Fibroblast of lung (primary cell): ENCODE data around the gene IPO11. TPM values are rescaled to one million over a fixed set of nuclear protein-coding genes. Genes with fewer than 3 reads are reported as not detected.

Source experiments
- DNase-seq, 2 donors: peaks; one replicate each; pipeline versions ENCODE4 v3.0.0 to v3.0.0-alpha.2; 2010; ENCODE audit warnings: low read depth in 2 of 2
- H2AFZ ChIP-seq: 2 replicates; pipeline ENCODE4 v1.5.1; 2012; ENCODE audit warnings: low read length, control low read depth, inconsistent platforms
- H3K27ac ChIP-seq: 2 replicates; pipeline ENCODE4 v1.5.1; 2011; ENCODE audit warnings: low read length, control low read depth; ENCODE audit not compliant: insufficient read depth
- H3K27me3 ChIP-seq: 2 replicates; pipeline ENCODE4 v1.5.1; 2011; ENCODE audit warnings: mild to moderate bottlenecking, low read length; ENCODE audit not compliant: control insufficient read depth, insufficient read depth
- H3K36me3 ChIP-seq: 2 replicates; pipeline ENCODE4 v1.5.1; 2011; ENCODE audit warnings: low read length; ENCODE audit not compliant: control insufficient read depth, insufficient read depth
- H3K4me1 ChIP-seq: 2 replicates; pipeline ENCODE4 v1.5.1; 2011; ENCODE audit warnings: low read length; ENCODE audit not compliant: control insufficient read depth, insufficient read depth; ENCODE audit errors: extremely low read depth
- H3K4me2 ChIP-seq: 2 replicates; pipeline ENCODE4 v1.5.1; 2011; ENCODE audit warnings: low read length, control low read depth; ENCODE audit not compliant: insufficient read depth; ENCODE audit errors: extremely low read depth
- H3K4me3 ChIP-seq, 4 experiments: fragments of 200-600 bp in 1 of 4; sonication (generic) in 1 of 4; replicated peaks in 1 of 4; 2 replicates each; pipeline ENCODE4 v1.5.1; 2011 to 2016; ENCODE audit warnings: low read length in 4 of 4, low read depth in 3 of 4, mild to moderate bottlenecking in 3 of 4, control low read depth in 2 of 4, inconsistent platforms in 1 of 4, mixed read lengths in 1 of 4; ENCODE audit not compliant: insufficient read depth in 1 of 4; ENCODE audit errors: control extremely low read depth in 1 of 4
- H3K79me2 ChIP-seq: 2 replicates; pipeline ENCODE4 v1.5.1; 2012; ENCODE audit warnings: mild to moderate bottlenecking, low read length, inconsistent platforms; ENCODE audit not compliant: control insufficient read depth, insufficient read depth
- H3K9ac ChIP-seq: 2 replicates; pipeline ENCODE4 v1.5.1; 2011; ENCODE audit warnings: mild to moderate bottlenecking, low read length, control low read depth; ENCODE audit not compliant: insufficient read depth
- H3K9me3 ChIP-seq: 2 replicates; pipeline ENCODE4 v1.5.1; 2012; ENCODE audit warnings: low read depth, low read length; ENCODE audit not compliant: control insufficient read depth, insufficient read depth
- H4K20me1 ChIP-seq: 2 replicates; pipeline ENCODE4 v1.5.1; 2011; ENCODE audit warnings: low read length; ENCODE audit not compliant: control insufficient read depth, insufficient read depth; ENCODE audit errors: extremely low read depth
- EZH2 ChIP-seq: IDR thresholded peaks from 2 replicates; pipeline ENCODE4 v1.5.1; 2012; ENCODE audit warnings: low read length, control low read depth, mild to moderate bottlenecking; ENCODE audit errors: missing control alignments
- polyA plus RNA-seq, 2 donors: library from polyadenylated mRNA; depleted of rRNA in 1 of 2; stranded (reverse) in 1 of 2; unstranded in 1 of 2; fragments of >200 nt; gene quantifications; 2 replicates each; pipeline ENCODE4 v1.2.1, GENCODE V29; 2011 to 2012; ENCODE audit warnings: missing spikeins in 1 of 2
- total RNA-seq: library from RNA; depleted of rRNA; stranded (reverse); fragments of >200 nt; gene quantifications from 2 replicates; pipeline ENCODE4 v1.2.1, GENCODE V29; 2014
- TF ChIP-seq, protein P1 (sequence below), 2 donors: IDR thresholded peaks in 1 of 2; conservative IDR thresholded peaks in 1 of 2; 1 replicate in 1 of 2; 2 replicates in 1 of 2; pipeline ENCODE4 v1.5.1; 2011 to 2012; ENCODE audit warnings: low read length in 2 of 2, control low read depth in 1 of 2, inconsistent platforms in 1 of 2, low read depth in 1 of 2, mild to moderate bottlenecking in 1 of 2

Gene IPO11
- total and polyA plus RNA-seq, 2 donors (not counting 1 experiment from before 2014, with no cell fraction given): 19.9 to 28.2 TPM

DNA sequence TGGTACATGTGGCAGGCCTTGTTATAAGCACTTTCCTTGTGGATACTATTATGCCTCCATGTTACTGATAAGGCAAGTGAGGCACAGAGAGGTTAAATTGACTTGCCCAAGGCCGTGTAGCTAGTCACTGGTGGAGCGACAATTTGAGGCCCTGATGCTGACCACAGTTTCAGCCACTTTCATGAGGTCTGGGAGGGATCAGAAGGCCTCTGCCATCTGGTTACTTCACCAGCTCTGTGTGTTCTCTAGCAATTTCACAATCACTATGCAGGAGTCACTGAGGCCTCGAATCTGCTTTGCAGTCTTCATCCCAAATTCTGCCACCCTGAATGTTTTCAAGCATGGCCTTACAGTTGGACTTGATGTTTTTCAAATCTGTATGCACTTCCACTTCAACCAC is 175.2 kb downstream of the IPO11 start:
- no peaks in the 10 kb centered on the region for H3K27me3 ChIP-seq
- TF ChIP-seq EZH2: no peak
- TF ChIP-seq, protein P1, sequence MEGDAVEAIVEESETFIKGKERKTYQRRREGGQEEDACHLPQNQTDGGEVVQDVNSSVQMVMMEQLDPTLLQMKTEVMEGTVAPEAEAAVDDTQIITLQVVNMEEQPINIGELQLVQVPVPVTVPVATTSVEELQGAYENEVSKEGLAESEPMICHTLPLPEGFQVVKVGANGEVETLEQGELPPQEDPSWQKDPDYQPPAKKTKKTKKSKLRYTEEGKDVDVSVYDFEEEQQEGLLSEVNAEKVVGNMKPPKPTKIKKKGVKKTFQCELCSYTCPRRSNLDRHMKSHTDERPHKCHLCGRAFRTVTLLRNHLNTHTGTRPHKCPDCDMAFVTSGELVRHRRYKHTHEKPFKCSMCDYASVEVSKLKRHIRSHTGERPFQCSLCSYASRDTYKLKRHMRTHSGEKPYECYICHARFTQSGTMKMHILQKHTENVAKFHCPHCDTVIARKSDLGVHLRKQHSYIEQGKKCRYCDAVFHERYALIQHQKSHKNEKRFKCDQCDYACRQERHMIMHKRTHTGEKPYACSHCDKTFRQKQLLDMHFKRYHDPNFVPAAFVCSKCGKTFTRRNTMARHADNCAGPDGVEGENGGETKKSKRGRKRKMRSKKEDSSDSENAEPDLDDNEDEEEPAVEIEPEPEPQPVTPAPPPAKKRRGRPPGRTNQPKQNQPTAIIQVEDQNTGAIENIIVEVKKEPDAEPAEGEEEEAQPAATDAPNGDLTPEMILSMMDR (conservative IDR thresholded peaks at IDR 0.05 in 1 of 2, IDR thresholded peaks at IDR 0.05 in 1 of 2; ENCODE audit: low read depth in 1 of 2, low read length in 2 of 2): no peak
- H3K4me3 ChIP-seq: no peak overlapping the region
- peak in 1 of 2 donors; percentile 20 for DNase-seq
- no peaks in the 10 kb centered on the region for H3K36me3 ChIP-seq
- H3K79me2 ChIP-seq: no peaks in the 10 kb centered on the region
- no peak overlapping the region for H3K4me2 ChIP-seq
- no peak overlapping the region for H3K27ac ChIP-seq
- H2AFZ ChIP-seq: no peak overlapping the region
- no peaks in the 10 kb centered on the region for H3K4me1 ChIP-seq
- H3K9ac ChIP-seq: no peak overlapping the region
- H4K20me1 ChIP-seq: no peaks in the 10 kb centered on the region
- H3K9me3 ChIP-seq: no peaks in the 10 kb centered on the region

GRCh38 chr5:62588668-62589067 is 176.1 kb downstream of the IPO11 start:
- H3K9ac ChIP-seq: no peak overlapping the region
- H3K4me2 ChIP-seq: no peak overlapping the region
- DNase-seq: no peak
- no peak overlapping the region for H3K27ac ChIP-seq
- no peak overlapping the region for H2AFZ ChIP-seq
- no peaks in the 10 kb centered on the region for H3K9me3 ChIP-seq
- H3K27me3 ChIP-seq: no peaks in the 10 kb centered on the region
- no peak overlapping the region for H3K4me3 ChIP-seq
- TF ChIP-seq, protein P1 (conservative IDR thresholded peaks at IDR 0.05 in 1 of 2, IDR thresholded peaks at IDR 0.05 in 1 of 2; ENCODE audit: low read depth in 1 of 2, low read length in 2 of 2): no peak
- TF ChIP-seq EZH2: no peak
- H3K4me1 ChIP-seq: no peaks in the 10 kb centered on the region
- H3K79me2 ChIP-seq: no peaks in the 10 kb centered on the region
- H4K20me1 ChIP-seq: no peaks in the 10 kb centered on the region
- H3K36me3 ChIP-seq: no peaks in the 10 kb centered on the region

GRCh38 chr5:62589504-62589903 is 176.9 kb downstream of the IPO11 start:
- H2AFZ ChIP-seq: no peak overlapping the region

More at GRCh38 chr5:62589504-62589903, 176.9 kb downstream of the IPO11 start:
- no peak overlapping the region for H3K9ac ChIP-seq
- no peaks in the 10 kb centered on the region for H3K79me2 ChIP-seq
- no peak for TF ChIP-seq EZH2
- TF ChIP-seq, protein P1 (conservative IDR thresholded peaks at IDR 0.05 in 1 of 2, IDR thresholded peaks at IDR 0.05 in 1 of 2; ENCODE audit: low read depth in 1 of 2, low read length in 2 of 2): no peak
- no peaks in the 10 kb centered on the region for H3K27me3 ChIP-seq
- H3K9me3 ChIP-seq: no peaks in the 10 kb centered on the region
- H3K4me3 ChIP-seq: no peak overlapping the region
- no peak for DNase-seq
- no peaks in the 10 kb centered on the region for H4K20me1 ChIP-seq
- no peaks in the 10 kb centered on the region for H3K4me1 ChIP-seq
- no peaks in the 10 kb centered on the region for H3K36me3 ChIP-seq
- H3K27ac ChIP-seq: no peak overlapping the region
- no peak overlapping the region for H3K4me2 ChIP-seq
